ENCODE results near the gene SLC22A14. TPM values are rescaled to one million over a fixed set of nuclear protein-coding genes. Genes with fewer than 3 reads are reported as not detected.
A peak's percentile ranks its signal among the peaks of the same experiment; 100 is the strongest.

Gene SLC22A14
- polyA plus RNA-seq, 3 donors from 2014 or later = not detected

DNA sequence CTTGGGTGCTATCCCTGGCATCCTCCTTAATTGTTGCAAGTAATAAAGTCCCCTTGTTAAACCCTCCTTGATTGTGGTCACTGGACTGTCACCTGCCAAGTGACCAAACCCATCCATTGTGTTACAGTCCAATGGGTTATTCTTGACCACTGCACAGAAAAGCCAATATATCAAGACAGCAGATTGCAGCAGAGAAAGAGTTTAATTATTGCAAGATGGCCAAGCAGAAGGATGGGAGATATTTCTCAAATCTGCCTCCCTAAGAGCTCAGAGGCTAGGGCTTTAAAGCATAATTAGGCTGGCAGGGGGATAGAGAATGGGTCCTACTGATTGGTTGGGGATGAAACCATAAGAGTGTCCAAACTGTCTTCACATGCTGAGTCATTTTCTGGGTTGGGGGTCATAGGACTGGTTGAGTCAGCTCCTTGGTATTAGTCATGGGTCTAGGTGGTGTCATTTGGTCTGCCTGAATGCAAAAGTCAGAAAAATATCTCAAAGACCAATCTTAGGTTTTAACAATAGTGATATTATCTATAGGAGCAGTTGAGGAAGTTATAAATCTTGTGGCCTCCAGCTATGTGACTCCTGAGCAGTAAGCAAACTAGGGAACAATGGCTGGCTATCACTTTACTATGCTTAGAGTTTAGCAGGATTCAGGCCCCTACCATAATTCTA is 45.4 kb downstream of the SLC22A14 start:
- no peak overlapping the region for H3K4me3 Mint-ChIP-seq

DNA sequence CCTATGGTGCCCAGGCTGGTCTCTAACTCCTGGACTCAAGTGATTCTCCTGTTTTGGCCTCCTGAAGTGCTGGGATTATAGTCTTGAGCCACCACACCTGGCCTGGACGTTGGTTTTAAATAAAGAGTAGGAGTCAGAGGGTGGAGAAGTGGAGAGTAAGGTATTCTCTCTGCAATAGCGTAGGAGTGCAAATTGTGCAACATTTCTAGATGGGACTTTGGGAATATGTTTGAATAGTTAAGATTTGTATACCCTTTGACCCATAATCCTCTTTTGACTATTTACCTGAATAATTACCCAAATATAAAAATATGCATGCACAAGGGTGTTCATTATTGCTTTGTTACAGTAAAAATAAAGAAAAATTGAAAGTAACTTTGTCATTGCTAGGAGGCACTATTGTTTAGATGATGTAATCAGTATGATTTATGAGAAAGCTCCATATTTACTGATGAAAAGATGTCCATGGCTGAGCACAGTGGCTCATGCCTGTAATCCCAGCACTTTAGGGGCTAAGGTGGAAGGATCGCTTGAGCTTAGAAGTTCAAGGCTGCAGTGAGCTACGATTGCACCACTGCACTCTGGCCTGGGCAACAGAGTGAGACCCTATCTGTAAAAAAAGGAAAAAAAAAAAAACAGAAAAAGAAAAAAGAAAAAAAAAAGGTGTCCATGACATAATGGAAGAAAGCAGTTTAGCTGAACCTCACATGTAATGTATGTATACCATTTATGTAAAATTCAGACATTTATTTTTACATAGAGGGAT is 49.3 kb downstream of the SLC22A14 start:
- H3K4me1 Mint-ChIP-seq = peaks cover 0 to 2% of the 10 kb centered on the region in 2 donors
- DNase-seq = no peak
- no peak overlapping the region for H3K4me3 Mint-ChIP-seq
- H3K36me3 Mint-ChIP-seq = no peaks in the 10 kb centered on the region
- peaks cover 0 to 9% (median 8%) of the 10 kb centered on the region in 3 donors for H3K27me3 Mint-ChIP-seq (ENCODE audit: low read depth in 3 of 3)
- H3K27ac Mint-ChIP-seq = no peak overlapping the region
- H3K9me3 Mint-ChIP-seq = peaks cover 0 to 3% (median 0%) of the 10 kb centered on the region in 6 donors

More for the DNA sequence above, 45.4 kb downstream of the SLC22A14 start:
- Mint-ChIP-seq H3K9me3 (no peaks in the 10 kb centered on the region), H3K36me3 (no peaks in the 10 kb centered on the region), H3K27ac (no peak overlapping the region), H3K4me1 (no peaks in the 10 kb centered on the region), H3K27me3 (ENCODE audit: low read depth in 3 of 3) (peaks cover 0 to 7% (median 6%) of the 10 kb centered on the region in 3 donors)
- no peak for DNase-seq

DNA sequence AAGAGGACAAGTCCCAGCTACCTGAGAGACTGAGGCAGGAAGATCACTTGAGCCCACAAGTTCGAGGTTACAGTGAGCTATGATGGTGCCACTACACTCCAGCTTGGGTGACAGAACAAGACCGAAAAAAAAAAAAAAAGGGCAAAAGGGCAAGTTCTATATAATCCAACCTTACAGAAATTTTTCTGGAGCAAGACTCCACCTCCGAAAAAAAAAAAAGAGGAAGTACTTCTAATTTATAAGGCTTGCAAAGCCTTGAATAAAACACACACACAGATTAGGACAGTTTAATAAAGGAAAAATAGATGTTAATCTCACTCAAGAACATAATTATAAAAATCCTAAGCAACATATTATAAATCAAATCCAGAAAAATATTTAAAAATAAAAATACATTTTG is 50.1 kb downstream of the SLC22A14 start:
- H3K27me3 Mint-ChIP-seq (ENCODE audit: low read depth in 3 of 3) = peaks cover 0 to 6% (median 4%) of the 10 kb centered on the region in 3 donors
- DNase-seq = no peak
- no peak overlapping the region for H3K4me3 Mint-ChIP-seq
- H3K27ac Mint-ChIP-seq = no peak overlapping the region
- peaks cover 0 to 2% of the 10 kb centered on the region in 2 donors for H3K4me1 Mint-ChIP-seq
- peaks cover 0 to 3% (median 0%) of the 10 kb centered on the region in 6 donors for H3K9me3 Mint-ChIP-seq
- no peaks in the 10 kb centered on the region for H3K36me3 Mint-ChIP-seq

DNA sequence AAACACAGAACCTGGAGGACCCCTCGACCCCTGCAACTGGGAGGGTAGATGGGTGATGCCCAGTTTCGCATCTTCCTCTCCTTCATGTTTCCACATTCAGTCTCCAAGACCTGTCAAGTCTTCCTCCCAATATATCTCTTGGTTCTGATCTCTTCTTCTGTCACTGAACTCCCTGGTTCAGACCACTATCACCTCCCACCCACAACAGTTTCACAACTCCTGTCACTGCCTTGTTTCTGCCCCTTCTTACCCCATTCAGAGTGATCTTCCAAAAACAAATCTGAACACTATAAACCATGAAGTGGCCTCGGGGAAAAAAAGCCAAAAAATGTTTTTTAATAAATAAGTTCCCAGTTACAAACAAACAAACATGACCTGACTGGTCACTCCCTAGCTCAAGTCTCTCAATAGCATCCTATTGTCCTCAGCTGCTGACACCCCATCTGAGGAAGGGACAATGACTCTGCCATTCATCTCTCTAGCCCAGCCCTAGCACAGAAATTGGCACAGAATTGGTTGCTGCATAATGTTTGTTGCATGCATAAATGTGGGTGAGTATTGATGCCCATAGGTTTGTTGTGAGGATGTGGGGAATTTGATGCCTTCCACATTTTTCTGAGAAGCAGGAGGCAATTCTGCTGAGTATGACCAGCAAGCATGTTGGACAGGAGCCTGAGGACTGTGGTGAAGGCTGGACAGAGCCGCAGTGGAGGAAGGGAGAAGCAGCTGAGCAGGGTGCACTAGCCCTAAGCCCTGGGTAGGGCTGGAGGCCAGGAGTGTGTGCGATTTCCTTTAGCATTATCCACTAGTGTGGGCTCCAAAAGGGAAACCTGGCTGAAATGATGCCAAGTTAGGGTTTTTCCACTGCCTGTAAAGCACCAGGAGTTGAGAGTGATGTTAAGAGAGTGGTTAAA is 52.3 kb downstream of the SLC22A14 start:
- Mint-ChIP-seq H3K4me3 (no peak overlapping the region), H3K9me3 (peaks cover 0 to 3% (median 0%) of the 10 kb centered on the region in 6 donors), H3K27me3 (ENCODE audit: low read depth in 3 of 3) (peaks cover 2 to 6% (median 6%) of the 10 kb centered on the region in 3 donors), H3K27ac (no peak overlapping the region), H3K4me1 (peaks cover 0 to 2% of the 10 kb centered on the region in 2 donors), H3K36me3 (no peaks in the 10 kb centered on the region)
- DNase-seq = no peak

DNA sequence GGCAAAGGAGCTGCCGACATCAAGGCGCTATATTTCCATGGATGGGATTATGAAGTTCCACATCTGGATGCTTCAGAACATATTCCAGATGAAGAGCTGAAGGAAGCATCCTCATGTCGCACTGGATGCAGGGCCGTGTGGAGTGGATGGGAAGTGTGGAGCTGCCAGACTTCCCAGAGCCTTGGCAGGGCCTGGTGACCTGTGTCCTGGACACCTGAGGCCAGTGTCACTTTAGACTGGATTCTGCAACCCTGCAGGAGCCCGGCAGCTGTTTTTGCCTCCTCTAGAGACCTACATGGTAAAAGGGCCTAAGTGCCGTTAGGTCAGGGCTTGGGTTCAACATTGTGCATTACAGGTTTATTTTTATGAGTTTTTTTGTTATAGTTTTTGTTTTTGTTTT is 53.2 kb downstream of the SLC22A14 start:
- H3K36me3 Mint-ChIP-seq = no peaks in the 10 kb centered on the region
- H3K27ac Mint-ChIP-seq = no peak overlapping the region
- H3K4me3 Mint-ChIP-seq = no peak overlapping the region
- H3K27me3 Mint-ChIP-seq (ENCODE audit: low read depth in 3 of 3) = peaks cover 2 to 6% (median 5%) of the 10 kb centered on the region in 3 donors
- no peak for DNase-seq
- H3K4me1 Mint-ChIP-seq = peaks cover 0 to 2% of the 10 kb centered on the region in 2 donors
- peaks cover 0 to 3% (median 0%) of the 10 kb centered on the region in 6 donors for H3K9me3 Mint-ChIP-seq

DNA sequence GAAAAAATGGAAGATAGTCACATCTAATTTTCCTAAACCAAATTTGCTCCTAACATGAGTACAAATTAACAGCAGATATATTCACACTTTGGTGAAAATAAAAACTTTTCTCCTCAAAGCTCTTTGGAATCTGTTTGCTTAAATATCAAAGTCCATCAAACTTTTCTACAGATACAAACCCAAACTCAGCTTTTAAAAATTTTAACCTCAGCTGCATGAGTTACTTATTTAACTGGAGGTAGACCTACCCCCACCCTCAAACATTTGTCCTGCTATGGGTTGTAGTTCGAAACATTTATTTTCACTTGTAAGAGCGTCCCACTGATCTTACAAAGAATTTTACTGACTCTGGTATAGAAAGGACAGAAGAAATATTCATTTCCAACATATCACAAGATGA is 55.6 kb downstream of the SLC22A14 start:
- no peak overlapping the region for H3K4me3 Mint-ChIP-seq
- H3K36me3 Mint-ChIP-seq = no peaks in the 10 kb centered on the region
- DNase-seq = no peak
- H3K27me3 Mint-ChIP-seq (ENCODE audit: low read depth in 3 of 3) = peaks cover 2 to 5% (median 2%) of the 10 kb centered on the region in 3 donors
- peaks cover 0 to 2% of the 10 kb centered on the region in 2 donors for H3K4me1 Mint-ChIP-seq
- H3K27ac Mint-ChIP-seq = no peak overlapping the region
- peaks cover 0 to 3% (median 0%) of the 10 kb centered on the region in 6 donors for H3K9me3 Mint-ChIP-seq

DNA sequence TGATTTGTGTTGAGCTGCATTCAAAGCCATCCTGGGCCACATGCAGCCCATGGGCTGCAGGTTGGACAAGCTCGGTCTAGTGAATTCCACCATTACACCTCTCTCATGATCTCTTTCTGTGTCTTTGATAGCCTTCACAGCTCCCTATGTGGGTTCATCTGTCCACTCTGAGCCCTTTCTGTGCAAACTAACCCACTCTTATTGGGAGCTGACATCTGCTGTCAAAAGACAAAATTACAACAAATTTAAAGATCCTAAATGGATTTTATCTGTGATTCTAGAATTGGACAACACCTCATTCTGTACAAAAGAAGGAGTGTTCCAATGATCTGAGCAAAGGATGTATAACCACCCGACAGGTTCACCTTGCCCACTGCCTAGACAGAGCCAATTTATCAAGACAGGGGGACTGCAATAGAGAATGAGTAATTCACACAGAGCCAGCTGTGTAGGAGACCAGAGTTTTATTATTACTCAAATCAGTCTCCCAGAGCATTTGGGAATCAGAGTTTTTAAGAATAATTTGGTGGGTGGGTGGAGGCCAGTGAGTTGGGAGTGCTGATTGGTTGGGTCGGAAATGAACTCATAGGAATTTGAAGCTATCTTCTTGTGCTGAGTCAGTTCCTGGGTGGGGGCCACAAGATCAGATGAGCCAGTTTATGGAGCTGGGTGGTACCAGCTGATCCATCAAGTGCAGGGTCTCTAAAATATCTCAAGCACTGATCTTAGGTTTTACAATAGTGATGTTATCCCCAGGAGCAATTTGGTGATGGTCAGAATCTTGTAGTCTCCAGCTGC is 61.9 kb downstream of the SLC22A14 start:
- Mint-ChIP-seq H3K27ac (no peak overlapping the region), H3K4me1 (peaks cover 3 to 6% of the 10 kb centered on the region in 2 donors), H3K36me3 (no peaks in the 10 kb centered on the region), H3K4me3 (no peak overlapping the region), H3K9me3 (no peaks in the 10 kb centered on the region), H3K27me3 (ENCODE audit: low read depth in 3 of 3) (peaks cover 0 to 4% (median 0%) of the 10 kb centered on the region in 3 donors)
- no peak for DNase-seq

DNA sequence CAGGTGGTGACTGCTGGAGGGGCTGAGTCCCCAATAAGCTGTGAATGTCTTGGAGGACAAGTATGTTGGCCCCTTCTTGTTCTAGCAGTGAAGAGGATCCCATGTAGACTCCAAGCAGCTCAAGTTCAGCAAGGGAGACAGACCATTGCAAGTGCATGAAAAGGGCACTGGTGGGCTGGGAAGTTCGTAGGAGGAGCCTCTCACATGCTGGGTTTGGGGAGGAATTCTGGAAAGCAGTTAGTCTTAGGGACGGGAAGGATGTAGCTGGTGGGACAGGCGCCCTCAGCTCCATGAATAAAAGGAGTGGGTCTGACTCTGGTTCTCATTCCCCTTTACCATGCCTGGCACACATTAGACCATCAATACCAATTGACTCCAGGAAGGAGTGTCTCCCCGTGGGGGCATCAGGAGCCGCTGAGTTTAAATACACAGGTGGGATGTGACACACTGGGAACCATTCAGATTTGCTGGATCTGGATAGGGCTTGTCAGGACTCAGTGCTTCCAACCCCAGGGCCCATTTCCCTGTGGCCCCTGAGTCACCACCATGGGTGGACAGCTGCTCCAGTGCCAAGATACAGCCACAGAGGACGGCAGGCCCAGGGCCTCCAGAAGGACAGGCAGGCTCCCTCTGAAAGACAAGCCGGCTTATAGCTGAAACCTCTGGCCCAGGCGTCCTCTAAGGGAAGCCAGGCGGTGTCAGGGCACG is 63.9 kb downstream of the SLC22A14 start:
- Mint-ChIP-seq H3K27ac (peak overlapping the region in 4 of 6 donors; percentile 26 to 82 (median 54)), H3K36me3 (no peaks in the 10 kb centered on the region), H3K4me1 (peaks cover 3 to 6% of the 10 kb centered on the region in 2 donors), H3K9me3 (no peaks in the 10 kb centered on the region), H3K4me3 (peak overlapping the region; percentile 75 to 90 (median 87)), H3K27me3 (ENCODE audit: low read depth in 3 of 3) (peaks cover 0 to 4% (median 0%) of the 10 kb centered on the region in 3 donors)
- no peak for DNase-seq

DNA sequence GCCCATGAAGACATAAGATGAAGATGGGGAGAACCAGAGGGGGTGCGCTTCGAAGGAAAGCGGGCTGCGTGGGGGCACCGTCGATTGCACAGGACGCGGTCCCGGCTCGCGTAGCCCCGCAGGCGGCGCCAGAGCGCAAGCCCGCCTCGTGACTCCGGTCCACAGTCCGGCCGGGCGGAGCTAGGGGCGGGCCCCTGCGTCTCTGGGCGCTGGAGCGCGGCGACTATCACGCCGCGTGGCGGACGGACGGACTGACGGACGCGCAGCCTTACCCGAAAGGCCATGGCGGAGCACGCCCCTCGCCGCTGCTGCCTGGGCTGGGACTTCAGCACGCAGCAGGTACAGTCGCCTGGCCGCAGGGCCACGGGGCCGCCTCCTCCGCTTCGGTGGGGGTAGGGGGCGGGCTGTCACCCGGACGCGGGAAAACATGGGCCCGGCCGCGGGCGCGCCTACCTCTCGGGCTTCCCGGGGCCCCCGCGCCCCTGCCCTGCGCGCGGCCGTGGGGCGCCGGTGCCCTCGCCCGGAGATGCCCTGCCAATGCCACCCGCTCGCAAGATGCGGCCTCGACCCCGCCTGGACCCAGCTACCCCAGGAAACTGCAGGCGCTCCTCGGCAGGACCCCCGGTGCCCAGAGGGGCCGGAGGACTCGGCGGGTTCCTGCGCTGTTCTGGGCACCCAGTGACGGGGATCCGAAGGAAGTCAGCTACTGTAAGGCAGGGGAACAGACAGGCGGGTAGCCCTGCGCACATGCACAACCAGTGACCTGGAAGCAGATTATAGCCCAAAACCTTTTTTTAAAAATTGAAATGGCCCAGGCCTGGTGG is 64.7 kb downstream of the SLC22A14 start, which contains the start of gene XYLB:
Gene XYLB, plus strand, starts transcription at position 199 of the 824 bp plus-strand sequence. Its CDS starts 84 bp downstream, at position 283.
- peak within 1 kb of the TSS in 4 of 6 donors; percentile 26 to 82 (median 54) for H3K27ac Mint-ChIP-seq
- H3K27me3 Mint-ChIP-seq (ENCODE audit: low read depth in 3 of 3) = peaks cover 0 to 4% (median 0%) of the 10 kb centered on the region in 3 donors
- H3K4me1 Mint-ChIP-seq = peaks cover 3 to 6% of the 10 kb centered on the region in 2 donors
- no peaks in the 10 kb centered on the region for H3K9me3 Mint-ChIP-seq
- no peaks in the 10 kb centered on the region for H3K36me3 Mint-ChIP-seq
- peak within 1 kb of the TSS; percentile 75 to 90 (median 87) for H3K4me3 Mint-ChIP-seq
- peak; percentile 80 to 82 (median 80) for DNase-seq

DNA sequence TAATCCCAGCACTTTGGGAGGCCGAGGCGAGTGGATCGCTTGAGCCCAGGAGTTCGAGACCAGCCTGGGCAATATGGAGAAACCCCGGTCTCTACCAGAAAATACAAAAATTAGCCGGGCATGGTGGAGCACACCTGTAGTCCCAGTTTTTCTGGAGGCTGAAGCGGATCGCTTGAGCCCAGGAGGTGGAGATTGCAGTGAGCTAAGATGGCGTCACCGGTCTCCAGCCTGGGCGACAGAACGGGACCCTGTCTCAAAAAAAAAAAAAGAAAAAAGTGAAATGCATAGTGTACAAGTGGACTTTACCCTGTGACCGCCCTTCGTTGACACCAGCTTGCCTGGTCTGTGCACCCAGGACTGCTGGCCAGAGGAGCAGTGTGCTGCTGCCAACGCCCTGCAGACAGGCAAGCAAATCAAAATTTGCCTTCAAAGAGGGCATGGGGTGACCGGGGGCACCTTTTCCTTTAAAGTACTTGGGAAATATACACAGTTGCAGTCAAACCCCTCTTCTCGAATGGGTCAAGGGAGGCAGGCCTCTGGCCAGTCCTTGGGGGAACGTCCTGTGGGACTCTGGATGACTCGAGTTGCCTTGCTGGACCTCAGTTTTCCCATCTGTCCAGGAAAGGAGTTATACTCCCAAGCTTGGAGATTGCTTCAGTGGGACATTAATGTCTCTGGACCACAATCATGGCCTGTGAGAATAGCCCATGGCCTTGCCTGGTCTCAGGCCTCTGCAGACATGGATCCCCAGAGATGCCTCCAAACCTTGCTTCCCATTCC is 65.5 kb downstream of the SLC22A14 start:
- no peaks in the 10 kb centered on the region for H3K9me3 Mint-ChIP-seq
- H3K4me3 Mint-ChIP-seq = peak overlapping the region in 4 of 5 donors; percentile 59 to 80 (median 67)
- H3K36me3 Mint-ChIP-seq = peaks cover 0 to 2% (median 0%) of the 10 kb centered on the region in 3 donors
- H3K27ac Mint-ChIP-seq = peak overlapping the region in 1 of 6 donors; percentile 32
- H3K27me3 Mint-ChIP-seq (ENCODE audit: low read depth in 3 of 3) = peaks cover 0 to 4% (median 0%) of the 10 kb centered on the region in 3 donors
- H3K4me1 Mint-ChIP-seq = peaks cover 3 to 6% of the 10 kb centered on the region in 2 donors
- DNase-seq = no peak

DNA sequence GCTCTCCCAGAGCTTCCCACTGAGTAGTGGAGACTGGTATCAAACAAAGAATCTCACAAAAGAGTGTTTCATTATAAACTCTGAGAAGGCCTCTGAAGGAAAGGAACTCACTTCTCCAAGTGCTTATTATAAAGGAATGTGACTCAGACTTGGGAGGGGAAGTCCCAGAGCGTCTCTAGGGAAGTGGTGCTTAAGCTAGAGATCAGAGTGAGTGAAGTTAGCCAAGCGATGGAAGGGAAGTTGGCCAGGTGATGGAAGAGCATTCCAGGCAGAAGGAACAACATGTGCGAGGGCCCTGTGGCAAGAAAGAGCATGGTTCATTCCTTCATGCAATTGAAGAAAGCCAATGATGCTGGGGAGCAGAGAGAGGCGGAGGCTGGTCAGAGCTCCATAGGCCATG is 66.8 kb downstream of the SLC22A14 start:
- Mint-ChIP-seq H3K27me3 (ENCODE audit: low read depth in 3 of 3) (peaks cover 0 to 2% (median 0%) of the 10 kb centered on the region in 3 donors), H3K9me3 (no peaks in the 10 kb centered on the region), H3K27ac (no peak overlapping the region), H3K4me1 (peaks cover 3 to 6% of the 10 kb centered on the region in 2 donors), H3K36me3 (peaks cover 0 to 5% (median 0%) of the 10 kb centered on the region in 3 donors), H3K4me3 (no peak overlapping the region)
- no peak for DNase-seq

Measured in immature natural killer cell (primary cell).